Measurements from ENCODE around the gene RAB6B. TPM values are rescaled to one million over a fixed set of nuclear protein-coding genes. Genes with fewer than 3 reads are reported as not detected.

RAB6B gene
- total RNA-seq, 1 donor from 2014 or later = 25.7 TPM

DNA sequence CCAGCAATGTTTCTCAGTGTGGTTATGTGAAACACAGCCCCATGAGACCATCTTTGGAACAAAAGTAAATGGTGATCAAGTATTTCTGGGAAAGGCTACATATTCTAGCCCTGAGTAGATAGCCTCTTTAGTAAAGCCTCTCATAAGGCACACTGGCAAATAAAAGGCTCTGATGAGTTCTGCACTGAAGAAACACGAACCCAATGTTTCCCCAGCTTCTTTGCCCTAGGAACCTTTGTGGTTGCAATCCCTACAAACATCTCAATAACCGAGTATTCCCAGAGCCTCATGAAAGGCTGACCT is 41.8 kb downstream of the RAB6B start:
- H3K27ac Mint-ChIP-seq (ENCODE audit: unreplicated experiment) = no peak overlapping the region
- H3K36me3 Mint-ChIP-seq (ENCODE audit: low read depth) = peaks cover 1% of the 10 kb centered on the region
- no peaks in the 10 kb centered on the region for H3K27me3 Mint-ChIP-seq (ENCODE audit: low read depth)
- TF ChIP-seq, protein P1, sequence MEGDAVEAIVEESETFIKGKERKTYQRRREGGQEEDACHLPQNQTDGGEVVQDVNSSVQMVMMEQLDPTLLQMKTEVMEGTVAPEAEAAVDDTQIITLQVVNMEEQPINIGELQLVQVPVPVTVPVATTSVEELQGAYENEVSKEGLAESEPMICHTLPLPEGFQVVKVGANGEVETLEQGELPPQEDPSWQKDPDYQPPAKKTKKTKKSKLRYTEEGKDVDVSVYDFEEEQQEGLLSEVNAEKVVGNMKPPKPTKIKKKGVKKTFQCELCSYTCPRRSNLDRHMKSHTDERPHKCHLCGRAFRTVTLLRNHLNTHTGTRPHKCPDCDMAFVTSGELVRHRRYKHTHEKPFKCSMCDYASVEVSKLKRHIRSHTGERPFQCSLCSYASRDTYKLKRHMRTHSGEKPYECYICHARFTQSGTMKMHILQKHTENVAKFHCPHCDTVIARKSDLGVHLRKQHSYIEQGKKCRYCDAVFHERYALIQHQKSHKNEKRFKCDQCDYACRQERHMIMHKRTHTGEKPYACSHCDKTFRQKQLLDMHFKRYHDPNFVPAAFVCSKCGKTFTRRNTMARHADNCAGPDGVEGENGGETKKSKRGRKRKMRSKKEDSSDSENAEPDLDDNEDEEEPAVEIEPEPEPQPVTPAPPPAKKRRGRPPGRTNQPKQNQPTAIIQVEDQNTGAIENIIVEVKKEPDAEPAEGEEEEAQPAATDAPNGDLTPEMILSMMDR (IDR thresholded peaks at IDR 0.05) = no peak
- H3K4me3 Mint-ChIP-seq (ENCODE audit: unreplicated experiment) = no peak overlapping the region
- H3K9me3 Mint-ChIP-seq (ENCODE audit: low read depth) = no peaks in the 10 kb centered on the region
- H3K4me1 Mint-ChIP-seq (ENCODE audit: low read depth) = peaks cover 22% of the 10 kb centered on the region
- no peak for DNase-seq (ENCODE audit: low spot score)

DNA sequence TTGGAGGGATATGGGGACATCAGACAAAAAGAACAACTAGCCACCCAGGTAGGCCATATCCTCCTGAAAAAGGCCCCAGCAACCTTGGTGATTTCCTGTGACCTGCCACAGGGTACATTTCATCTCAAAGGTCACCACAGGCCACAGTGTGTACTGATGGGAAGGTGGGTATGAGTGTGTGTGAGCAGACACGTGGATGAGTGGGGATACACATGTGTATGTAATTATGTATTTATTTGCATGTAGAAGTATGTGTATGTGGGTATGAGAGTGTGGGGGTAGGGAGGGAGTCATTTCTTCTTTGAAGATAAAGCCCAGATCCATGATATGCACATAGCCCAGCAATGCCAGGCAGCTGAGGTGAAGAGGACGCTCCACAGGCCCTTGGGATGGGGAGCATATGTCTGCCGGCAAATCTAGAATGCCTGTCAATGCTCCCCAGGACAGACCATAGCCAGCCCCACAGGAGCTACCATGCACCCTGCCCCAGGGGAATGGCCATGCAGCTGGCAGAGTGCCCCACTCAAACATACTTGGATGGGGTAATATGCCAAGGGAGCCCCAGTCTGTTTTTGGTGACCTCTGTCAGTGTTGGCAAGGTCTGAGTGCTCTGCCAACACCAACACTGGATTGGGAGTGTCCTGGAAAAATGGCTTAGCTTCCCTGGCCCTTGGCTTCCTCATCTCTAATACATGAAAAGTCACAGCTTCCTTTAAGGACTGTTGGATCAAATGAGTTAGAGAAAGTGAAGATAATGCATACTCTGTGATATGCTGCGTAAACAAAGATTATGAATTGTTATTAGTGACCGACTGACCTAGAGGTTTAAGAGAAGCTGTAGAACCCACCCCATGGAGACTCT is 42.4 kb downstream of the RAB6B start:
- Mint-ChIP-seq H3K4me1 (ENCODE audit: low read depth) (peaks cover 22% of the 10 kb centered on the region), H3K27ac (ENCODE audit: unreplicated experiment) (no peak overlapping the region), H3K27me3 (ENCODE audit: low read depth) (no peaks in the 10 kb centered on the region), H3K4me3 (ENCODE audit: unreplicated experiment) (no peak overlapping the region), H3K36me3 (ENCODE audit: low read depth) (no peaks in the 10 kb centered on the region), H3K9me3 (ENCODE audit: low read depth) (no peaks in the 10 kb centered on the region)
- TF ChIP-seq, protein P1 (IDR thresholded peaks at IDR 0.05) = no peak
- DNase-seq (ENCODE audit: low spot score) = no peak

DNA sequence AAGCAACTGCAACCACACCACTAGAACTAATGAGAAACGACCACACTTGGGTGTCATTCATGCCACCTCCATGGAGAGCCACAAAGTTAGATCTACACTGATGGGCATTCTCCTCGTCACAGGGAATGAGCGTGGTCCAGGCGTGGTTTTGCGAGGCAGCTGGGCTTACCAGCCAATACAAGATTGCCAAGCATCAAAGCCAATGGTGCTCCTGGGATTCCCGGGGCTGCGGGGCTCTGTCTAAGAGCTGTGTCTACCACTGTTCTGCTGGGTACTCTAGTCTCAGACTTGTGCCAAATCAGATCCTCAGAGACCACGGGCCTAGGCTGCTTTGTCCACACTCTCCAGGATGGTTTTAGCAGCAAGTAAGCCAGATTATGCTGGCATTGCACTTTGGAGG is 43.8 kb downstream of the RAB6B start:
- H3K27me3 Mint-ChIP-seq (ENCODE audit: low read depth) = no peaks in the 10 kb centered on the region
- no peaks in the 10 kb centered on the region for H3K36me3 Mint-ChIP-seq (ENCODE audit: low read depth)
- TF ChIP-seq, protein P1 (IDR thresholded peaks at IDR 0.05) = no peak
- no peaks in the 10 kb centered on the region for H3K9me3 Mint-ChIP-seq (ENCODE audit: low read depth)
- H3K4me1 Mint-ChIP-seq (ENCODE audit: low read depth) = peaks cover 22% of the 10 kb centered on the region
- H3K27ac Mint-ChIP-seq (ENCODE audit: unreplicated experiment) = no peak overlapping the region
- DNase-seq (ENCODE audit: low spot score) = no peak
- H3K4me3 Mint-ChIP-seq (ENCODE audit: unreplicated experiment) = no peak overlapping the region

DNA sequence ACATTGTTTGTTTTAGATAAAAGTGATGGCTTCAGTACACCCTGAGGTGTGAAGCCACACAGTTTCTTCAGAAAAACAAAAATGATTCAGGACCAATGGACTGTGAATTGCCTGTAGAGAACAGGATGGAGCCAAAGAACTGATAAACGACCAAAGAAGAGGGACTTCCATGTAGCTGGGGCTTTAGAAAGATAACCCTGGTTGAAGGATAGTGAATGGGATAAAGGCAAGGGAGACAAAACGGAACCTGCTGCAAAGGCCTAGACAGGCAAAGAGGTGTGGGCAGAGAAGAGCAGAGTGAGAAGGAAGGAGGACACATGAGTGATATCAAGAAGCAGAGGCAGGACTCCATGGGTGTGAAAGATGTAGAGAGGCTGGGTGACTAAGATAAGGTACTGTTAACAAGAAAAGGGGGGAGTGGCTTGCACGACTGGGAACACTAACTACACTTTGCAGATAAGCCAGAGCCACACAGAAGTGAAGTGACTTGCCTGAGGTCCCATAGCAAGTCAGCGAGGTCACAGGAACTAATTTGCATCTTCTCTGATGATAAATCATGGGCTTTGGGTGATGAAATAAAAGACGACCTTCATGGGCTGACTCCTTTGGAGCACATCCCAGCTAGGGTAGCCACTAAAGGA is 44.3 kb downstream of the RAB6B start:
- H3K4me1 Mint-ChIP-seq (ENCODE audit: low read depth) = peaks cover 19% of the 10 kb centered on the region
- DNase-seq (ENCODE audit: low spot score) = no peak
- no peak overlapping the region for H3K4me3 Mint-ChIP-seq (ENCODE audit: unreplicated experiment)
- TF ChIP-seq, protein P1 (IDR thresholded peaks at IDR 0.05) = no peak
- no peaks in the 10 kb centered on the region for H3K27me3 Mint-ChIP-seq (ENCODE audit: low read depth)
- no peaks in the 10 kb centered on the region for H3K9me3 Mint-ChIP-seq (ENCODE audit: low read depth)
- H3K27ac Mint-ChIP-seq (ENCODE audit: unreplicated experiment) = no peak overlapping the region
- no peaks in the 10 kb centered on the region for H3K36me3 Mint-ChIP-seq (ENCODE audit: low read depth)

DNA sequence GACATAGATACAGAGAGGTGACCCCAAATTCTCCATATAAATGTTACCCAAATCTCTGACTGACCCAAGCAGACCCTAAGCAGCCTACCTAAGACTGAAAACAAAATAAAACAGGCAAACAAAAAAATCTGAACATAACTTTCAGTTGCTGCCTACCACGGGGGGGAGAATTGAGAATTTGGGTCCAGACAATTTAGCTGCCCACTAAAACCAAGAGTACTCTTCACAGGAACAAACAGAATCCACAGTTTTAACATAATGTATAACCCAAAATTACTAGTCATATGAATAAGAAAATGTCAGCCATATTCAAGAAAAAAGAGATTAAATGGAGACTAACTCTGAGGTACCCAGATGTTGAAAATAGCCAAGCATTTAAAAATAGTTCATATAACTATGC is 45.6 kb downstream of the RAB6B start:
- TF ChIP-seq, protein P1 (IDR thresholded peaks at IDR 0.05) = no peak
- Mint-ChIP-seq H3K27me3 (ENCODE audit: low read depth) (no peaks in the 10 kb centered on the region), H3K27ac (ENCODE audit: unreplicated experiment) (no peak overlapping the region)

More for the DNA sequence above, 45.6 kb downstream of the RAB6B start:
- no peak for DNase-seq (ENCODE audit: low spot score)
- Mint-ChIP-seq H3K4me1 (ENCODE audit: low read depth) (peaks cover 17% of the 10 kb centered on the region), H3K4me3 (ENCODE audit: unreplicated experiment) (no peak overlapping the region), H3K9me3 (ENCODE audit: low read depth) (no peaks in the 10 kb centered on the region), H3K36me3 (ENCODE audit: low read depth) (no peaks in the 10 kb centered on the region)
